ENCODE data around the gene OGFOD2.
"Not testable (repeated sequence)": the region's sequence is repeated elsewhere in the genome, so short reads cannot be mapped to it uniquely, and the experiment has no call there.

Gene OGFOD2

GRCh38 chr12:122974892-122975789 is at the start of gene OGFOD2:
Gene OGFOD2, plus strand, starts transcription at chr12:122975244. Its CDS starts 8 bp downstream, at chr12:122975252.
- peak; percentile 69 for DNase-seq (ENCODE audit: low read depth in 2 of 2)

- DNase-seq (ENCODE audit: low read depth in 2 of 2) = no peak
Measured at GRCh38 chr12:122927756-122928403, 47.2 kb upstream of the OGFOD2 start.

GRCh38 chr12:122928404-122929147 is 46.5 kb upstream of the OGFOD2 start:
- DNase-seq (ENCODE audit: low read depth in 2 of 2) = no peak

GRCh38 chr12:122929148-122929538 is 45.9 kb upstream of the OGFOD2 start:
- no peak for DNase-seq (ENCODE audit: low read depth in 2 of 2)

- no peak for DNase-seq (ENCODE audit: low read depth in 2 of 2)
Measured at GRCh38 chr12:122929812-122930211, 45.2 kb upstream of the OGFOD2 start.

GRCh38 chr12:122932207-122932606 is 42.8 kb upstream of the OGFOD2 start:
- DNase-seq (ENCODE audit: low read depth in 2 of 2) = no peak

GRCh38 chr12:122934722-122935121 is 40.3 kb upstream of the OGFOD2 start:
- no peak for DNase-seq (ENCODE audit: low read depth in 2 of 2)

GRCh38 chr12:122935318-122935717 is 39.7 kb upstream of the OGFOD2 start:
- DNase-seq (ENCODE audit: low read depth in 2 of 2) = no peak

- DNase-seq (ENCODE audit: low read depth in 2 of 2) = no peak
Measured at GRCh38 chr12:122937622-122938091, 37.4 kb upstream of the OGFOD2 start.

- no peak for DNase-seq (ENCODE audit: low read depth in 2 of 2)
Measured at GRCh38 chr12:122939125-122939524, 35.9 kb upstream of the OGFOD2 start.

- DNase-seq (ENCODE audit: low read depth in 2 of 2) = not testable (repeated sequence)
Measured at GRCh38 chr12:122941351-122941750, 33.7 kb upstream of the OGFOD2 start.

- no peak for DNase-seq (ENCODE audit: low read depth in 2 of 2)
Measured at GRCh38 chr12:122942637-122943036, 32.4 kb upstream of the OGFOD2 start.

- no peak for DNase-seq (ENCODE audit: low read depth in 2 of 2)
Measured at GRCh38 chr12:122943196-122943595, 31.8 kb upstream of the OGFOD2 start.

- DNase-seq (ENCODE audit: low read depth in 2 of 2) = no peak
Measured at GRCh38 chr12:122944605-122945592, 30.1 kb upstream of the OGFOD2 start.

- peak; percentile 88 to 90 for DNase-seq (ENCODE audit: low read depth in 2 of 2)
Measured at GRCh38 chr12:122946690-122947341, 28.2 kb upstream of the OGFOD2 start.

- no peak for DNase-seq (ENCODE audit: low read depth in 2 of 2)
Measured at GRCh38 chr12:122947352-122947792, 27.7 kb upstream of the OGFOD2 start.

- DNase-seq (ENCODE audit: low read depth in 2 of 2) = no peak
Measured at GRCh38 chr12:122948605-122949004, 26.4 kb upstream of the OGFOD2 start.

GRCh38 chr12:122949405-122949804 is 25.6 kb upstream of the OGFOD2 start:
- no peak for DNase-seq (ENCODE audit: low read depth in 2 of 2)

GRCh38 chr12:122949816-122950675 is 25.0 kb upstream of the OGFOD2 start:
- DNase-seq (ENCODE audit: low read depth in 2 of 2) = no peak

Measured in fibroblast of skin of left biceps (primary cell).